Left ventricle myocardium inferior (tissue), 1 donor: ENCODE data around the gene PYURF. TPM values are rescaled to one million over a fixed set of nuclear protein-coding genes. Genes with fewer than 3 reads are reported as not detected.
A peak's percentile ranks its signal among the peaks of the same experiment; 100 is the strongest.
"Not testable (repeated sequence)": the region's sequence is repeated elsewhere in the genome, so short reads cannot be mapped to it uniquely, and the experiment has no call there.

ENCODE experiments used
- DNase-seq: peaks from one replicate; pipeline ENCODE4 v3.0.0-alpha.2; 2020
- H3K27ac ChIP-seq: fragments of 200-600 bp; replicated peaks from 2 replicates; pipeline ENCODE4 v1.8.0; 2021
- H3K27me3 ChIP-seq: fragments of 200-600 bp; 2 replicates; pipeline ENCODE4 v1.8.0; 2021; ENCODE audit warnings: low read depth
- H3K36me3 ChIP-seq: fragments of 200-600 bp; 2 replicates; pipeline ENCODE4 v1.8.0; 2021
- H3K4me1 ChIP-seq: fragments of 200-600 bp; 2 replicates; pipeline ENCODE4 v1.8.0; 2021
- H3K4me3 ChIP-seq: fragments of 200-600 bp; 2 replicates; pipeline ENCODE4 v1.8.0; 2021; ENCODE audit warnings: mild to moderate bottlenecking, moderate library complexity
- H3K9me3 ChIP-seq: fragments of 200-600 bp; replicated peaks from 2 replicates; pipeline ENCODE4 v1.8.0; 2021
- CTCF ChIP-seq: fragments of 200-600 bp; IDR thresholded peaks from 2 replicates; pipeline ENCODE4 v1.8.0; 2021; ENCODE audit warnings: antibody characterized with exemption, mild to moderate bottlenecking, borderline replicate concordance
- intact Hi-C: fragments of 100-400 bp; cut with micrococcal nuclease; formaldehyde crosslinking; loops from one replicate; pipeline ENCODE4 v1.11.0; 2022
- long read RNA-seq: library from polyadenylated mRNA; unstranded; transcript quantifications from one replicate; pipeline ENCODE4 v2.0.0, GENCODE V29; 2021
- total RNA-seq: library from RNA; stranded (reverse); fragmentation: NEBNext Ultra II Directional; extraction: Animal tissue kit (Norgen Biotek cat#: 25700); gene quantifications from one replicate; pipeline ENCODE4 v1.2.1, GENCODE V29; 2021
- donor health status: DM: no; HTN: yes; CAD: no; lungs with severe emphysema.

PYURF gene
- 56.1 TPM for total RNA-seq
- long read RNA-seq, transcript PYURF-201 (2 exons, 1,361 nt) = major isoform, 131 of 131 reads
- long read RNA-seq, partial matches to known transcripts = 0 of 131 reads
- long read RNA-seq, other reads (novel, unspliced or antisense) = 0 of 131 reads

- H3K27ac ChIP-seq = peak within 1 kb of the TSS; percentile 96
- no peaks in the 10 kb centered on the region for H3K9me3 ChIP-seq
- intact Hi-C loops = no loop called here
- peak; percentile 98 for DNase-seq
- no peaks in the 10 kb centered on the region for H3K27me3 ChIP-seq
- TF ChIP-seq CTCF = no peak
- peak within 1 kb of the TSS; percentile 90 for H3K4me3 ChIP-seq
- H3K36me3 ChIP-seq = peaks cover 22% of the 10 kb centered on the region
- peaks cover 48% of the 10 kb centered on the region for H3K4me1 ChIP-seq
These were observed at the start of gene PYURF for GRCh38 chr4:88523325-88524129. TSS of gene PYURF (minus strand) at chr4:88523776. CDS start at chr4:88523700, 76 bp downstream.

- Histone ChIP-seq H3K4me1 (peaks cover 20% of the 10 kb centered on the region), H3K36me3 (no peaks in the 10 kb centered on the region), H3K9me3 (no peaks in the 10 kb centered on the region), H3K27ac (no peak overlapping the region), H3K27me3 (no peaks in the 10 kb centered on the region), H3K4me3 (no peak overlapping the region)
- intact Hi-C loops = no loop called here
- no peak for TF ChIP-seq CTCF
- DNase-seq = no peak
These were observed 46.4 kb upstream of the PYURF start for GRCh38 chr4:88570001-88570400.

GRCh38 chr4:88567591-88567990 lies 44.0 kb upstream of the PYURF start:
- intact Hi-C loops = no loop called here
- Histone ChIP-seq H3K9me3 (no peaks in the 10 kb centered on the region), H3K27ac (no peak overlapping the region), H3K27me3 (no peaks in the 10 kb centered on the region), H3K4me1 (peaks cover 6% of the 10 kb centered on the region), H3K4me3 (no peak overlapping the region), H3K36me3 (no peaks in the 10 kb centered on the region)
- TF ChIP-seq CTCF = no peak
- DNase-seq = no peak

- no peak for DNase-seq
- TF ChIP-seq CTCF = no peak
- Histone ChIP-seq H3K27me3 (no peaks in the 10 kb centered on the region), H3K4me3 (no peak overlapping the region), H3K36me3 (no peaks in the 10 kb centered on the region), H3K27ac (no peak overlapping the region), H3K9me3 (no peaks in the 10 kb centered on the region), H3K4me1 (no peaks in the 10 kb centered on the region)
- intact Hi-C loops = no loop called here
These were observed 26.2 kb upstream of the PYURF start for GRCh38 chr4:88549815-88550214.

- H3K27ac ChIP-seq, H3K27me3 ChIP-seq, H3K4me3 ChIP-seq, H3K36me3 ChIP-seq, H3K4me1 ChIP-seq, H3K9me3 ChIP-seq: not testable (repeated sequence)
- TF ChIP-seq CTCF = peak; percentile 90
- intact Hi-C loops = loop anchor here (5.0 kb wide), 1 partner anchor 123 kb away; no protein-coding TSS in a partner anchor
- DNase-seq = peak; percentile 69
These were observed 15.9 kb upstream of the PYURF start for GRCh38 chr4:88539322-88540068.
